Omental fat pad (tissue), 4 donors: Measurements from ENCODE around the gene AUTS2. TPM values are rescaled to one million over a fixed set of nuclear protein-coding genes. Genes with fewer than 3 reads are reported as not detected.

Experiments
- ATAC-seq: fragments of 150-250 bp; one replicate; pipeline ENCODE4 v1.9.1; 2016; ENCODE audit warnings: mild to moderate bottlenecking, moderate library complexity; ENCODE audit not compliant: low FRiP score
- DNase-seq: peaks from one replicate; pipeline ENCODE4 v3.0.0-alpha.2; 2019; ENCODE audit warnings: low spot score
- total RNA-seq, 4 donors: library from RNA; depleted of rRNA; stranded (reverse); fragments of >200 nt; gene quantifications; one replicate each; pipeline ENCODE4 v1.1.0, GENCODE V29; 2016
- TF ChIP-seq, protein P1 (sequence below), 3 donors: fragments of 450-650 bp; IDR thresholded peaks; one replicate each; pipeline ENCODE4 v1.5.1; 2016 to 2017; ENCODE audit warnings: antibody characterized with exemption in 3 of 3, mild to moderate bottlenecking in 3 of 3, moderate library complexity in 2 of 3

The AUTS2 gene
- total RNA-seq, 4 donors from 2014 or later: 13.2 to 27.0 (median 21.2) TPM

DNA sequence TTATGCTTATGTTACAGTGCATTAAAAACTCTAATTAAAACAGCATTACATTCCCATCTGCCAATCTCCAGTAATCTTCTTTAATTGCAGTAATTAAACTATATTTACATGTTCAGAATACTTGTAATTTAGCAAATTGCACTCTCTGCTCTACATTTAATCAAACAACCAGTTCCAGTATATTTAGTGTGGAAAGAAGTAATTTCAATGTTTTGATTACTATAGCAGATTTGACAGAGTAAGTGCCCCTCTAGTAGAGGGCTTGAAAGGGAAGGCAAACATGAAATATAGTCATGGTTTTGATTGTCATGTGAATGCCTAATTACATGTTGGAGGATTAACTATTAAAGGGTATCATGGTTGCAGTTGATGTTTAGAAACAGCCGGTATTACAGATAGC, 739.7 kb downstream of the AUTS2 start:
- ATAC-seq: no peak

DNA sequence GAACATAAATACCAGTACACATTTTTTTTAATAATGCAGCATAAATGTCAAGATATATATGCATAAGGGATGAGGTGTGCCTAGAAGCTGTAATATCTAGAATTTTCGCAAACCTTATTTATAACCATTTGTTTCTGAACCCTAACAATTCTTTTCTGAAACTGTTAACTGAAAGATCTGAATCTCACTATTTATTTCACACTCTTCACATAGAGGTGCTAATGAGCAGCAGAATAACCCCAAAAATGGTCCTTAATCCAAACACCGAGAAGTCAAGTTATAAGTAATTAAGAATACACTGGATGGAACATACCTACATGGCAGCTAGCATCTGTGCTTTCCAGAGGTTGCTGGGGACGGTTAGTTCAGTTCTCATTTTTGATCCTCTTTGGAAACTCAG, 742.0 kb downstream of the AUTS2 start:
- no peak for ATAC-seq
- TF ChIP-seq, protein P1, sequence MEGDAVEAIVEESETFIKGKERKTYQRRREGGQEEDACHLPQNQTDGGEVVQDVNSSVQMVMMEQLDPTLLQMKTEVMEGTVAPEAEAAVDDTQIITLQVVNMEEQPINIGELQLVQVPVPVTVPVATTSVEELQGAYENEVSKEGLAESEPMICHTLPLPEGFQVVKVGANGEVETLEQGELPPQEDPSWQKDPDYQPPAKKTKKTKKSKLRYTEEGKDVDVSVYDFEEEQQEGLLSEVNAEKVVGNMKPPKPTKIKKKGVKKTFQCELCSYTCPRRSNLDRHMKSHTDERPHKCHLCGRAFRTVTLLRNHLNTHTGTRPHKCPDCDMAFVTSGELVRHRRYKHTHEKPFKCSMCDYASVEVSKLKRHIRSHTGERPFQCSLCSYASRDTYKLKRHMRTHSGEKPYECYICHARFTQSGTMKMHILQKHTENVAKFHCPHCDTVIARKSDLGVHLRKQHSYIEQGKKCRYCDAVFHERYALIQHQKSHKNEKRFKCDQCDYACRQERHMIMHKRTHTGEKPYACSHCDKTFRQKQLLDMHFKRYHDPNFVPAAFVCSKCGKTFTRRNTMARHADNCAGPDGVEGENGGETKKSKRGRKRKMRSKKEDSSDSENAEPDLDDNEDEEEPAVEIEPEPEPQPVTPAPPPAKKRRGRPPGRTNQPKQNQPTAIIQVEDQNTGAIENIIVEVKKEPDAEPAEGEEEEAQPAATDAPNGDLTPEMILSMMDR (IDR thresholded peaks at IDR 0.05): no peak

More for the DNA sequence above, 739.7 kb downstream of the AUTS2 start:
- TF ChIP-seq, protein P1 (IDR thresholded peaks at IDR 0.05): no peak
- DNase-seq: no peak

DNA sequence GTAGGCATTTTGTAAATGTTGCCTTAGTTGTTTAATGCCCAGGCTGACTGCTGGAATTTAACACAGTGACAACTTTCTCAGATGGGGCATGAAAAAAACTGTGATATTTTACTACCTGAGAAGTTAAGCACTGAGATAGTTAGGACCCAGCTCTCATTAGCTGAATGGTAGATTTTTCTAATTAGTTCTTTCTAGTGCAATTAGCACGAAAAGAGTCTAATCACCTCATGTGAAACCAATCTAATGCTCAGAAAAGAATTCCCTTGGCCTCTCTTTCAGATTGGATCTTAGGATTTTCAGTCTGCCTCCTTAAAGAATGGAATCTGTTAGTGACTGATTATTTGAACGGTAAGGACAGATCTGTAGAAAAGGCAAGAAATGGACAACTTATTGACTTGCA, 743.2 kb downstream of the AUTS2 start:
- TF ChIP-seq, protein P1 (IDR thresholded peaks at IDR 0.05): no peak
- ATAC-seq (no peak), DNase-seq (no peak)

More for the DNA sequence above, 742.0 kb downstream of the AUTS2 start:
- DNase-seq: no peak

DNA sequence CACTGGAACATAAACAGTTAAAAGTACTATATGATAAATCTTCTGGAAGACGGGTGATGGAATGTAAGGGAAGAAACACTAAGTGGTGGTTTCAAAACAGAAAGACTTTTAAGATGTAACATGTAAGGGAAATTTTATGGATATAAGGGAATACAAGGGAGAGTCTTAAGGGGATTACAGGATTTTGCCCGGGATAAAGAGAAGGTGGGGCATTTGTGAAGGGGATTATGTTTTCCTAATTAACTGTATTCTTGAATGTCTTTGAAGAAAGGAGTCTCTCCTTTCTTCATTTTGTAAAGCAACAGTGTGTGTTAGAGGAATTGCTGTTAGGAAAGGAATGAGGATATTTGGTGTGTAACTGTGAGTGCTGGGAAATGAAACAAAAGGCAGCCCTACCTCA, 745.2 kb downstream of the AUTS2 start:
- no peak for ATAC-seq
- DNase-seq: no peak
- TF ChIP-seq, protein P1 (IDR thresholded peaks at IDR 0.05): no peak

DNA sequence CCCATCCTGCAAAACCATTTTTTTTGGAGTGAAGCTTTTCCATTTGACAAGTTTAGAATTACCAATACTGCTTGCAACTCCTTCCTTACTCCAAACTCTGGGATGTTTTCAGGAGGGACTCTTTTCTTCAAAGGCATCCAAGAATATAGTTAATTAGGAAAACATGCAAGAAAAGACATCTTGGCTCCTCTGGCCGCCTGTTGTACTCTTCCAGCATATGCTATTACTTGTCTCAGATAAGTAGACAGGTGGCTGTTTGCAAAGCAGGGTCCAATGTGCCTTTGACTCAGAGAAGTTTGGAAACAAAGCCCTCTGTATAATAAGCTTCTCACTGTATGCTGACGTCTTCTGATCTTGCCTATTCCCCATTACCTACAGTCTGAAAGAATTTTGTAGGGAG, 746.5 kb downstream of the AUTS2 start:
- no peak for ATAC-seq
- TF ChIP-seq, protein P1 (IDR thresholded peaks at IDR 0.05): no peak
- no peak for DNase-seq

DNA sequence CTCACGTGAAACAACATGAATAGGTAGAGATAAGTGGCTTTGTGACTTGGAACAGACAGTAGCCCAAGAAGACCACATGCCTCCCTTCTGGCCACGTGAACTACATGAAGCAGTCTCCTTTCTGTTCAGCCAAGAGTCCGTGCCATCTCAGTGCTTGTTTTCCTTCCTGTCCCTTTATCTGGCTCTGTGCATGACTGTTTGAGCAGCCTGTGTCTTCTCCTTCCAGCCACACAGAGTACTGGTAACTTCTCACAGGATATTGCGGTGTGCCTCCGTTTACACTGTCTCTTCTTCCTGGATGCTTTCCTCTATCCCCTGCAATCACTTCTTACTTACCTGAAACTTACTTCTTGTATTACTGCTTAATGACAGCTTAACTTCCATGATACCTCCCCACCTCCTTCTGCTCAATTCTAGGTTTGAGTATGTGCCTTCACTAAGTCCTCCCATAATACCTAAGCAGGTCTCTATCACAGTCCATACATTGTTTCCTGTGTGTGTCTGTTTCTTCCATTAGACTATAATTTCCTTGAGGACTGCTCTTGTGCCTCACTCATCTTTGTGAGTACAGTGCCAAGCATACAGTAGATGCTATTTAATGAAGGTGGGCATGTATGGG, 748.7 kb downstream of the AUTS2 start:
- TF ChIP-seq, protein P1 (IDR thresholded peaks at IDR 0.05): no peak
- ATAC-seq (no peak), DNase-seq (no peak)

DNA sequence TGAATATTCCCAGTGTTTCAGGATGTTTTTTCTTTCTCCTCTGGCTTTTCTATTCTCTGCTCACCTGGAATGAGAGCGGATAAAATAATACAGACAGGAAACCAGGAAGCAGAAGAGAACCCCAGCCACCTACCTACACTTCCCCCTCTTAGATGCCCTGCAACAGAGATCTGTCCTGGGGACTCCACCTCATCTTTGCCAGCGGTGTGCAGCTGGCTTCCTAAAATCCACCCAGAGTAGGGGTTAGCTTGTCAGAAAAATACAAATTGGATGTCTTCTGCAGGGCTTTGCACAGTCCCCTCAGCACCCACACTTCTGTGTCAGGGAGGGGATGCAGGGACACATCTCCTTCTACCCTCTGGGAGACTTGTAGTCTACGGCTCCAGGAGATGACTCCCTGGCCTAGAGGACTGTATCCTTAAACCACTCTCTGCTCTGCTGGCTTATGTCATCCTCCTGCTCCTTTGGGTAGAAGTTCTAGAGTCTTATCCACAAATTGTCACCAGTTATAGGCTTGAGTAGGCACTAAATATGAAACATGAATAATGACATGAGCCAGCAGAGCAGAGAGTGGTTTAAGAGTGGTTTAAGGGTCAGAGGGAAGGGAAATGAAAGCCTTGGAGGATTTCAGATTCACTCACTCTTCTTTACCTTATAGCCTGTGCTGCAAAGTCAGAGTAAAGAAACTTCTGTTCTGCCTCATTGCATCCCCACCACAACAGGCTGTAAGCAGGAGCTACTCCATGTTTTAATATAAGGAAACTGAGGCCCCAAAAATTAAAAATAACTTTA, 749.4 kb downstream of the AUTS2 start:
- DNase-seq: no peak
- TF ChIP-seq, protein P1 (IDR thresholded peaks at IDR 0.05): no peak
- no peak for ATAC-seq
